ENCODE data around the gene ZFP62. TPM values are rescaled to one million over a fixed set of nuclear protein-coding genes. Genes with fewer than 3 reads are reported as not detected.

The ZFP62 gene
- total RNA-seq, 1 experiment from 2014 or later = 30.7 TPM

- Histone ChIP-seq H3K9me3 (ENCODE audit: control insufficient read depth in 1 of 2, insufficient read depth in 1 of 2, low read depth in 1 of 2, low read length in 2 of 2) (peaks cover 25 to 35% of the 10 kb centered on the region in 2 experiments; a peak in 3 of 4 replicates), H2AFZ (ENCODE audit: low read depth, low read length, poor library complexity, severe bottlenecking) (no peak overlapping the region), H3K79me2 (ENCODE audit: insufficient read depth, low read length) (peaks cover 6% of the 10 kb centered on the region; the same call in 1 of the 2 replicates), H3K27ac (ENCODE audit: low read depth, low read length) (no peak overlapping the region), H3K4me3 (replicated peaks in 1 of 2; ENCODE audit: low read depth in 1 of 2, low read length in 2 of 2) (no peak overlapping the region), H3K36me3 (ENCODE audit: control insufficient read depth in 1 of 2, insufficient read depth in 2 of 2, low read length in 2 of 2) (peaks cover 21 to 59% of the 10 kb centered on the region in 2 experiments), H3K9me2 (ENCODE audit: insufficient read depth) (no peaks in the 10 kb centered on the region), H3K4me2 (ENCODE audit: low read length) (no peak overlapping the region), H3K9ac (ENCODE audit: low read length) (no peak overlapping the region), H4K20me1 (ENCODE audit: insufficient read depth) (no peaks in the 10 kb centered on the region), H3K27me3 (ENCODE audit: insufficient read depth, low read length) (no peaks in the 10 kb centered on the region), H3K4me1 (ENCODE audit: control insufficient read depth in 1 of 2, insufficient read depth in 2 of 2, low read length in 2 of 2) (no peaks in the 10 kb centered on the region)
- TF ChIP-seq RAD21 (IDR thresholded peaks at IDR 0.05; ENCODE audit: low read depth) = no peak
- TF ChIP-seq JUND (IDR thresholded peaks at IDR 0.05) = 0 out of 2 replicates have a peak, but pooled peaks have one; percentile 1
- TF ChIP-seq MAX (IDR thresholded peaks at IDR 0.05) = no peak
- TF ChIP-seq SIN3A (IDR thresholded peaks at IDR 0.05; ENCODE audit: low read depth) = no peak
- TF ChIP-seq CEBPB (IDR thresholded peaks at IDR 0.05; ENCODE audit: low read depth) = no peak
- ChIA-PET POLR2A (no interaction called here), CTCF (no interaction called here), RAD21 (ENCODE audit: low non-redundant PET in 1 of 2, low total read pairs in 2 of 2, uncharacterized antibody in 2 of 2, unreplicated experiment in 2 of 2) (no interaction called here)
- no peak for ATAC-seq
- DNase-seq (ENCODE audit: low read depth, low spot score) = no peak
- intact Hi-C loops (cut with micrococcal nuclease) = no loop called here
- BruUV-seq (replicated peaks) = TSS peak; percentile 3
Measured at GRCh38 chr5:180849827-180850226, 11.2 kb downstream of the ZFP62 start.

GRCh38 chr5:180848878-180849277, 12.2 kb downstream of the ZFP62 start:
- no peak overlapping the region for H3K27ac ChIP-seq (ENCODE audit: low read depth, low read length)
- CTCF ChIA-PET = interaction anchor here (1.1 kb wide), 1 partner anchor 12 kb away, joined by 3 read pairs; no protein-coding TSS in a partner anchor
- H2AFZ ChIP-seq (ENCODE audit: low read depth, low read length, poor library complexity, severe bottlenecking) = no peak overlapping the region
- no peaks in the 10 kb centered on the region for H3K4me1 ChIP-seq (ENCODE audit: control insufficient read depth in 1 of 2, insufficient read depth in 2 of 2, low read length in 2 of 2)
- no peaks in the 10 kb centered on the region for H4K20me1 ChIP-seq (ENCODE audit: insufficient read depth)
- BruUV-seq (replicated peaks) = no TSS peak
- no peak overlapping the region for H3K4me3 ChIP-seq (replicated peaks in 1 of 2; ENCODE audit: low read depth in 1 of 2, low read length in 2 of 2)
- ATAC-seq = 0 out of 2 replicates have a peak, but pooled peaks have one; percentile 34
- H3K9me2 ChIP-seq (ENCODE audit: insufficient read depth) = no peaks in the 10 kb centered on the region
- POLR2A ChIA-PET = no interaction called here
- H3K4me2 ChIP-seq (ENCODE audit: low read length) = no peak overlapping the region
- peaks cover 21 to 52% of the 10 kb centered on the region in 2 experiments for H3K36me3 ChIP-seq (ENCODE audit: control insufficient read depth in 1 of 2, insufficient read depth in 2 of 2, low read length in 2 of 2)
- DNase-seq (ENCODE audit: low read depth, low spot score) = no peak
- peaks cover 25 to 35% of the 10 kb centered on the region in 2 experiments; a peak in 3 of 4 replicates for H3K9me3 ChIP-seq (ENCODE audit: control insufficient read depth in 1 of 2, insufficient read depth in 1 of 2, low read depth in 1 of 2, low read length in 2 of 2)
- peaks cover 1% of the 10 kb centered on the region; the same call in 1 of the 2 replicates for H3K79me2 ChIP-seq (ENCODE audit: insufficient read depth, low read length)
- no peak overlapping the region for H3K9ac ChIP-seq (ENCODE audit: low read length)
- intact Hi-C loops (cut with micrococcal nuclease) = no loop called here
- H3K27me3 ChIP-seq (ENCODE audit: insufficient read depth, low read length) = no peaks in the 10 kb centered on the region
- RAD21 ChIA-PET (ENCODE audit: low non-redundant PET in 1 of 2, low total read pairs in 2 of 2, uncharacterized antibody in 2 of 2, unreplicated experiment in 2 of 2) = no interaction called here
- no peak for TF ChIP-seq EZH2phosphoT487 (IDR thresholded peaks at IDR 0.05; ENCODE audit: borderline replicate concordance)
- no peak for TF ChIP-seq ZNF274 (IDR thresholded peaks at IDR 0.05; ENCODE audit: low read depth, low read length)
- no peak for TF ChIP-seq TCF7L2 (IDR thresholded peaks at IDR 0.05; ENCODE audit: borderline replicate concordance, extremely low read depth, insufficient read depth, insufficient read length)
- 0 out of 2 replicates have a peak, but pooled peaks have one; percentile 20 for TF ChIP-seq SRF (IDR thresholded peaks at IDR 0.05; ENCODE audit: low read depth)
- 0 out of 2 replicates have a peak, but pooled peaks have one; percentile 10 for TF ChIP-seq SIN3A (IDR thresholded peaks at IDR 0.05; ENCODE audit: low read depth)
- TF ChIP-seq MAX (IDR thresholded peaks at IDR 0.05) = no peak
- no peak for TF ChIP-seq EGR1 (IDR thresholded peaks at IDR 0.05; ENCODE audit: low read depth)
- TF ChIP-seq EZH2 (IDR thresholded peaks at IDR 0.05) = no peak
- TF ChIP-seq CEBPB (IDR thresholded peaks at IDR 0.05; ENCODE audit: low read depth) = no peak
- no peak for TF ChIP-seq CBX3 (IDR thresholded peaks at IDR 0.05; ENCODE audit: low read depth)
- no peak for TF ChIP-seq ZBTB33 (IDR thresholded peaks at IDR 0.05; ENCODE audit: extremely low read depth, insufficient replicate concordance, low read length)
- no peak for TF ChIP-seq YY1 (IDR thresholded peaks at IDR 0.05; ENCODE audit: extremely low read depth, insufficient replicate concordance, low read depth, low read length)
- peak in 2 of 3 experiments; percentile 11 to 12; a peak in 1 of 6 replicates for TF ChIP-seq CTCF (IDR thresholded peaks at IDR 0.05 in 2 of 3, conservative IDR thresholded peaks at IDR 0.05 in 1 of 3; ENCODE audit: borderline replicate concordance in 1 of 3, insufficient read depth in 1 of 3, low read depth in 2 of 3, low read length in 2 of 3)
